T-helper 1 cell treated with Interleukin-12 subunit alpha and Interleukin-12 subunit beta and Interleukin-4 antibody, amounts not matched to agents 30 μg/mL and 1 μg/mL, for 36 hours (primary cell): ENCODE measurements around the gene TNS1.

ENCODE experiments used
- H3K27ac Mint-ChIP-seq: one replicate; pipeline ENCODE4 v1.8.0; 2021; ENCODE audit warnings: mild to moderate bottlenecking, mixed read lengths
- H3K27me3 Mint-ChIP-seq: one replicate; pipeline ENCODE4 v1.8.0; 2021; ENCODE audit warnings: low read depth, mixed read lengths
- H3K36me3 Mint-ChIP-seq: one replicate; pipeline ENCODE4 v1.8.0; 2021; ENCODE audit warnings: low read depth, mixed read lengths
- H3K4me1 Mint-ChIP-seq: one replicate; pipeline ENCODE4 v1.8.0; 2021; ENCODE audit warnings: low read depth, mixed read lengths
- H3K4me3 Mint-ChIP-seq: one replicate; pipeline ENCODE4 v1.8.0; 2021; ENCODE audit warnings: mild to moderate bottlenecking, moderate library complexity, mixed read lengths
- H3K9me3 Mint-ChIP-seq: one replicate; pipeline ENCODE4 v1.8.0; 2021; ENCODE audit warnings: mixed read lengths

TNS1 gene

GRCh38 chr2:217797165-217797564 lies 205.6 kb downstream of the TNS1 start:
- H3K27me3 Mint-ChIP-seq, result no peaks in the 10 kb centered on the region
- H3K4me1 Mint-ChIP-seq, result peaks cover 3% of the 10 kb centered on the region

GRCh38 chr2:217795706-217796465 lies 206.9 kb downstream of the TNS1 start:
- Mint-ChIP-seq H3K36me3 (no peaks in the 10 kb centered on the region), H3K4me1 (peaks cover 9% of the 10 kb centered on the region), H3K4me3 (no peak overlapping the region), H3K27ac (no peak overlapping the region), H3K9me3 (no peaks in the 10 kb centered on the region), H3K27me3 (no peaks in the 10 kb centered on the region)

More at GRCh38 chr2:217797165-217797564, 205.6 kb downstream of the TNS1 start:
- H3K9me3 Mint-ChIP-seq, result no peaks in the 10 kb centered on the region
- H3K27ac Mint-ChIP-seq, result no peak overlapping the region
- H3K36me3 Mint-ChIP-seq, result no peaks in the 10 kb centered on the region
- H3K4me3 Mint-ChIP-seq, result no peak overlapping the region

GRCh38 chr2:217795067-217795466 lies 207.7 kb downstream of the TNS1 start:
- H3K4me3 Mint-ChIP-seq, result no peak overlapping the region
- H3K27me3 Mint-ChIP-seq, result no peaks in the 10 kb centered on the region
- no peaks in the 10 kb centered on the region for H3K9me3 Mint-ChIP-seq
- H3K27ac Mint-ChIP-seq, result no peak overlapping the region
- no peaks in the 10 kb centered on the region for H3K36me3 Mint-ChIP-seq
- peaks cover 17% of the 10 kb centered on the region for H3K4me1 Mint-ChIP-seq

- H3K27me3 Mint-ChIP-seq, result no peaks in the 10 kb centered on the region
- no peaks in the 10 kb centered on the region for H3K36me3 Mint-ChIP-seq
- H3K27ac Mint-ChIP-seq, result no peak overlapping the region
- H3K9me3 Mint-ChIP-seq, result no peaks in the 10 kb centered on the region
- H3K4me1 Mint-ChIP-seq, result peaks cover 19% of the 10 kb centered on the region
- H3K4me3 Mint-ChIP-seq, result no peak overlapping the region
Observed at GRCh38 chr2:217794133-217794986, 208.4 kb downstream of the TNS1 start.

- Mint-ChIP-seq H3K4me3 (no peak overlapping the region), H3K36me3 (no peaks in the 10 kb centered on the region), H3K9me3 (no peaks in the 10 kb centered on the region), H3K4me1 (peaks cover 16% of the 10 kb centered on the region), H3K27ac (no peak overlapping the region), H3K27me3 (no peaks in the 10 kb centered on the region)
Observed at GRCh38 chr2:217793566-217794132, 209.1 kb downstream of the TNS1 start.

- Mint-ChIP-seq H3K4me3 (no peak overlapping the region), H3K9me3 (no peaks in the 10 kb centered on the region), H3K36me3 (no peaks in the 10 kb centered on the region), H3K27ac (no peak overlapping the region), H3K4me1 (peaks cover 16% of the 10 kb centered on the region), H3K27me3 (no peaks in the 10 kb centered on the region)
Observed at GRCh38 chr2:217792626-217793527, 209.9 kb downstream of the TNS1 start.

- H3K27ac Mint-ChIP-seq, result no peak overlapping the region
- no peaks in the 10 kb centered on the region for H3K9me3 Mint-ChIP-seq
- H3K36me3 Mint-ChIP-seq, result no peaks in the 10 kb centered on the region
- H3K27me3 Mint-ChIP-seq, result no peaks in the 10 kb centered on the region
- no peak overlapping the region for H3K4me3 Mint-ChIP-seq
- peaks cover 16% of the 10 kb centered on the region for H3K4me1 Mint-ChIP-seq
Observed at GRCh38 chr2:217791551-217791950, 211.2 kb downstream of the TNS1 start.

- no peaks in the 10 kb centered on the region for H3K36me3 Mint-ChIP-seq
- H3K27ac Mint-ChIP-seq, result peak overlapping the region; percentile 52
- H3K4me1 Mint-ChIP-seq, result peaks cover 18% of the 10 kb centered on the region
- H3K9me3 Mint-ChIP-seq, result no peaks in the 10 kb centered on the region
- peak overlapping the region; percentile 57 for H3K4me3 Mint-ChIP-seq
- H3K27me3 Mint-ChIP-seq, result no peaks in the 10 kb centered on the region
Observed at GRCh38 chr2:217790681-217791392, 212.0 kb downstream of the TNS1 start.

- Mint-ChIP-seq H3K27ac (peak overlapping the region; percentile 52), H3K9me3 (no peaks in the 10 kb centered on the region), H3K4me1 (peaks cover 21% of the 10 kb centered on the region), H3K36me3 (no peaks in the 10 kb centered on the region), H3K4me3 (peak overlapping the region; percentile 57), H3K27me3 (no peaks in the 10 kb centered on the region)
Observed at GRCh38 chr2:217790195-217790594, 212.6 kb downstream of the TNS1 start.

GRCh38 chr2:217789736-217790181 lies 213.0 kb downstream of the TNS1 start:
- peaks cover 21% of the 10 kb centered on the region for H3K4me1 Mint-ChIP-seq
- no peaks in the 10 kb centered on the region for H3K36me3 Mint-ChIP-seq
- no peaks in the 10 kb centered on the region for H3K9me3 Mint-ChIP-seq
- H3K4me3 Mint-ChIP-seq, result peak overlapping the region; percentile 57
- H3K27ac Mint-ChIP-seq, result peak overlapping the region; percentile 56
- H3K27me3 Mint-ChIP-seq, result no peaks in the 10 kb centered on the region

- H3K36me3 Mint-ChIP-seq, result no peaks in the 10 kb centered on the region
- no peaks in the 10 kb centered on the region for H3K9me3 Mint-ChIP-seq
- no peaks in the 10 kb centered on the region for H3K27me3 Mint-ChIP-seq
- H3K4me1 Mint-ChIP-seq, result peaks cover 21% of the 10 kb centered on the region
- peak overlapping the region; percentile 56 for H3K27ac Mint-ChIP-seq
- H3K4me3 Mint-ChIP-seq, result peak overlapping the region; percentile 57
Observed at GRCh38 chr2:217789003-217789735, 213.6 kb downstream of the TNS1 start.

GRCh38 chr2:217788669-217789002 lies 214.2 kb downstream of the TNS1 start:
- H3K27ac Mint-ChIP-seq, result no peak overlapping the region
- peaks cover 21% of the 10 kb centered on the region for H3K4me1 Mint-ChIP-seq

More at GRCh38 chr2:217788669-217789002, 214.2 kb downstream of the TNS1 start:
- Mint-ChIP-seq H3K36me3 (no peaks in the 10 kb centered on the region), H3K9me3 (no peaks in the 10 kb centered on the region), H3K27me3 (no peaks in the 10 kb centered on the region), H3K4me3 (peak overlapping the region; percentile 52)
